ENCODE data around the gene PCDHGA1.
"Not testable (repeated sequence)": the region's sequence is repeated elsewhere in the genome, so short reads cannot be mapped to it uniquely, and the experiment has no call there.

DNA sequence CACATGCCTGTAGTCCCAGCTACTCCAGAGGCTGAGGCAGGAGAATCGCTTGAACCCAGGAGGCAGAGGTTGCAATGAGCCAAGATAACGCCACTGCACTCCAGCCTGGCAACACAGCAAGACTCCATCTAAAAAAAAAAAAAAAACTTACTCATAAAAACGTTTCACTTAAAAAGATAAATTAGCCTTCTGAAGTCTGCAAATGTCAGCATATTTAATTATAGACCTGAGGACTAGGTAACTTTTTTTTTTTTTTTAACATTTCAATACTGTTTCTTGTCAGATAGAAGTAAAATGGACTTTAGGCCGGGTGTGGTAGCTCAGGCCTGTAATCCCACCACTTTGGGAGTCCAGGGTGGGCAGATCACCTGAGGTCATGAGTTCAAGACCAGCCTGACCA is 13.4 kb upstream of the PCDHGA1 start:
- not testable (repeated sequence) for TF ChIP-seq ZNF274 (IDR thresholded peaks at IDR 0.05; ENCODE audit: low read length); ZNF274 (tag by site-specific recombination; IDR thresholded peaks at IDR 0.05; ENCODE audit: borderline replicate concordance); ZNF76 (tag by site-specific recombination; IDR thresholded peaks at IDR 0.05; ENCODE audit: borderline replicate concordance, low read depth); ZNF501 (tag by site-specific recombination; IDR thresholded peaks at IDR 0.05); ZNF830 (tag by site-specific recombination; IDR thresholded peaks at IDR 0.05; ENCODE audit: low read depth); ZSCAN23 (tag by site-specific recombination; IDR thresholded peaks at IDR 0.05); SP2 (tag by site-specific recombination; IDR thresholded peaks at IDR 0.05); ZNF24 (tag by site-specific recombination; IDR thresholded peaks at IDR 0.05); ZBTB20 (tag by site-specific recombination; IDR thresholded peaks at IDR 0.05); ZSCAN30 (tag by site-specific recombination; IDR thresholded peaks at IDR 0.05)
- TF ChIP-seq, protein P1, sequence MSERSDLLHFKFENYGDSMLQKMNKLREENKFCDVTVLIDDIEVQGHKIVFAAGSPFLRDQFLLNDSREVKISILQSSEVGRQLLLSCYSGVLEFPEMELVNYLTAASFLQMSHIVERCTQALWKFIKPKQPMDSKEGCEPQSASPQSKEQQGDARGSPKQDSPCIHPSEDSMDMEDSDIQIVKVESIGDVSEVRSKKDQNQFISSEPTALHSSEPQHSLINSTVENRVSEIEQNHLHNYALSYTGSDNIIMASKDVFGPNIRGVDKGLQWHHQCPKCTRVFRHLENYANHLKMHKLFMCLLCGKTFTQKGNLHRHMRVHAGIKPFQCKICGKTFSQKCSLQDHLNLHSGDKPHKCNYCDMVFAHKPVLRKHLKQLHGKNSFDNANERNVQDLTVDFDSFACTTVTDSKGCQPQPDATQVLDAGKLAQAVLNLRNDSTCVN (tag by site-specific recombination; optimal IDR thresholded peaks at IDR 0.05) = not testable (repeated sequence)
- TF ChIP-seq, protein P2, sequence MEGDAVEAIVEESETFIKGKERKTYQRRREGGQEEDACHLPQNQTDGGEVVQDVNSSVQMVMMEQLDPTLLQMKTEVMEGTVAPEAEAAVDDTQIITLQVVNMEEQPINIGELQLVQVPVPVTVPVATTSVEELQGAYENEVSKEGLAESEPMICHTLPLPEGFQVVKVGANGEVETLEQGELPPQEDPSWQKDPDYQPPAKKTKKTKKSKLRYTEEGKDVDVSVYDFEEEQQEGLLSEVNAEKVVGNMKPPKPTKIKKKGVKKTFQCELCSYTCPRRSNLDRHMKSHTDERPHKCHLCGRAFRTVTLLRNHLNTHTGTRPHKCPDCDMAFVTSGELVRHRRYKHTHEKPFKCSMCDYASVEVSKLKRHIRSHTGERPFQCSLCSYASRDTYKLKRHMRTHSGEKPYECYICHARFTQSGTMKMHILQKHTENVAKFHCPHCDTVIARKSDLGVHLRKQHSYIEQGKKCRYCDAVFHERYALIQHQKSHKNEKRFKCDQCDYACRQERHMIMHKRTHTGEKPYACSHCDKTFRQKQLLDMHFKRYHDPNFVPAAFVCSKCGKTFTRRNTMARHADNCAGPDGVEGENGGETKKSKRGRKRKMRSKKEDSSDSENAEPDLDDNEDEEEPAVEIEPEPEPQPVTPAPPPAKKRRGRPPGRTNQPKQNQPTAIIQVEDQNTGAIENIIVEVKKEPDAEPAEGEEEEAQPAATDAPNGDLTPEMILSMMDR (tag by site-specific recombination; IDR thresholded peaks at IDR 0.05) = not testable (repeated sequence)
- TF ChIP-seq, protein P3, sequence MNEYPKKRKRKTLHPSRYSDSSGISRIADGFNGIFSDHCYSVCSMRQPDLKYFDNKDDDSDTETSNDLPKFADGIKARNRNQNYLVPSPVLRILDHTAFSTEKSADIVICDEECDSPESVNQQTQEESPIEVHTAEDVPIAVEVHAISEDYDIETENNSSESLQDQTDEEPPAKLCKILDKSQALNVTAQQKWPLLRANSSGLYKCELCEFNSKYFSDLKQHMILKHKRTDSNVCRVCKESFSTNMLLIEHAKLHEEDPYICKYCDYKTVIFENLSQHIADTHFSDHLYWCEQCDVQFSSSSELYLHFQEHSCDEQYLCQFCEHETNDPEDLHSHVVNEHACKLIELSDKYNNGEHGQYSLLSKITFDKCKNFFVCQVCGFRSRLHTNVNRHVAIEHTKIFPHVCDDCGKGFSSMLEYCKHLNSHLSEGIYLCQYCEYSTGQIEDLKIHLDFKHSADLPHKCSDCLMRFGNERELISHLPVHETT (tag by site-specific recombination; IDR thresholded peaks at IDR 0.05) = not testable (repeated sequence)
- TF ChIP-seq, protein P4, sequence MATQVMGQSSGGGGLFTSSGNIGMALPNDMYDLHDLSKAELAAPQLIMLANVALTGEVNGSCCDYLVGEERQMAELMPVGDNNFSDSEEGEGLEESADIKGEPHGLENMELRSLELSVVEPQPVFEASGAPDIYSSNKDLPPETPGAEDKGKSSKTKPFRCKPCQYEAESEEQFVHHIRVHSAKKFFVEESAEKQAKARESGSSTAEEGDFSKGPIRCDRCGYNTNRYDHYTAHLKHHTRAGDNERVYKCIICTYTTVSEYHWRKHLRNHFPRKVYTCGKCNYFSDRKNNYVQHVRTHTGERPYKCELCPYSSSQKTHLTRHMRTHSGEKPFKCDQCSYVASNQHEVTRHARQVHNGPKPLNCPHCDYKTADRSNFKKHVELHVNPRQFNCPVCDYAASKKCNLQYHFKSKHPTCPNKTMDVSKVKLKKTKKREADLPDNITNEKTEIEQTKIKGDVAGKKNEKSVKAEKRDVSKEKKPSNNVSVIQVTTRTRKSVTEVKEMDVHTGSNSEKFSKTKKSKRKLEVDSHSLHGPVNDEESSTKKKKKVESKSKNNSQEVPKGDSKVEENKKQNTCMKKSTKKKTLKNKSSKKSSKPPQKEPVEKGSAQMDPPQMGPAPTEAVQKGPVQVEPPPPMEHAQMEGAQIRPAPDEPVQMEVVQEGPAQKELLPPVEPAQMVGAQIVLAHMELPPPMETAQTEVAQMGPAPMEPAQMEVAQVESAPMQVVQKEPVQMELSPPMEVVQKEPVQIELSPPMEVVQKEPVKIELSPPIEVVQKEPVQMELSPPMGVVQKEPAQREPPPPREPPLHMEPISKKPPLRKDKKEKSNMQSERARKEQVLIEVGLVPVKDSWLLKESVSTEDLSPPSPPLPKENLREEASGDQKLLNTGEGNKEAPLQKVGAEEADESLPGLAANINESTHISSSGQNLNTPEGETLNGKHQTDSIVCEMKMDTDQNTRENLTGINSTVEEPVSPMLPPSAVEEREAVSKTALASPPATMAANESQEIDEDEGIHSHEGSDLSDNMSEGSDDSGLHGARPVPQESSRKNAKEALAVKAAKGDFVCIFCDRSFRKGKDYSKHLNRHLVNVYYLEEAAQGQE (tag by site-specific recombination; IDR thresholded peaks at IDR 0.05) = not testable (repeated sequence)
